Right lobe of liver (tissue), 4 donors: ENCODE measurements around the gene ADGRL2.

ENCODE experiments used
- CTCF ChIP-seq, 4 donors: fragments of 200-600 bp in 3 of 4; fragments of 450-650 bp in 1 of 4; IDR thresholded peaks; one replicate each; pipeline versions ENCODE4 v1.5.1 to v1.8.0; 2016 to 2022; ENCODE audit warnings: antibody characterized with exemption in 4 of 4, mild to moderate bottlenecking in 2 of 4
- POLR2A ChIP-seq: fragments of 450-650 bp; IDR thresholded peaks from one replicate; pipeline ENCODE4 v1.6.1; 2017; ENCODE audit warnings: antibody characterized with exemption, mild to moderate bottlenecking
- donor health status: DM: no; HTN: no; CAD: no.
- donor health status: DM: no; HTN: no; CAD: no.
- donor health status: DM: no; HTN: yes; CAD: no.

- TF ChIP-seq CTCF (IDR thresholded peaks at IDR 0.05) (no peak), POLR2A (no peak)
Observed at GRCh38 chr1:82030830-82031229, 230.1 kb downstream of the ADGRL2 start.
